ENCODE data around the gene ATP6V0A4. TPM values are rescaled to one million over a fixed set of nuclear protein-coding genes. Genes with fewer than 3 reads are reported as not detected.

The ATP6V0A4 gene
- total and polyA plus RNA-seq, 2 of the 13 experiments (the other 11 are each of a cell fraction or from before 2014, with no cell fraction given) = 0.24 to 0.25 TPM

GRCh38 chr7:138738551-138739335 lies 59.3 kb downstream of the ATP6V0A4 start (continued):
- 0 out of 2 replicates have a peak, but pooled peaks have one; percentile 15 for TF ChIP-seq ZNF24 (IDR thresholded peaks at IDR 0.05)
- TF ChIP-seq NR2F6 (IDR thresholded peaks at IDR 0.05) = no peak
- 0 out of 2 replicates have a peak, but pooled peaks have one; percentile 37 for TF ChIP-seq NR2F6 (CRISPR knock-in tag; IDR thresholded peaks at IDR 0.05)
- no peak for TF ChIP-seq HOXA5 (CRISPR knock-in tag; IDR thresholded peaks at IDR 0.05)
- no peak for TF ChIP-seq FOXP1 (IDR thresholded peaks at IDR 0.05)
- no peak for TF ChIP-seq FOXP1 (CRISPR knock-in tag; IDR thresholded peaks at IDR 0.05)
- peak; percentile 32; the same call in 1 of the 2 replicates for TF ChIP-seq TFDP1 (CRISPR knock-in tag; IDR thresholded peaks at IDR 0.05; ENCODE audit: borderline replicate concordance)
- TF ChIP-seq CBX5 (CRISPR knock-in tag; IDR thresholded peaks at IDR 0.05; ENCODE audit: borderline replicate concordance) = 0 out of 2 replicates have a peak, but pooled peaks have one; percentile 62
- TF ChIP-seq IKZF5 (CRISPR knock-in tag; IDR thresholded peaks at IDR 0.05) = 0 out of 2 replicates have a peak, but pooled peaks have one; percentile 35
- no peak for TF ChIP-seq TBP (CRISPR knock-in tag; IDR thresholded peaks at IDR 0.05)
- TF ChIP-seq STAG1 (CRISPR knock-in tag; IDR thresholded peaks at IDR 0.05) = peak; percentile 99
- TF ChIP-seq KDM2A (CRISPR knock-in tag; IDR thresholded peaks at IDR 0.05; ENCODE audit: borderline replicate concordance, low read depth) = peak; percentile 62; the same call in 1 of the 2 replicates
- TF ChIP-seq MLLT10 (CRISPR knock-in tag; IDR thresholded peaks at IDR 0.05) = no peak
- peak; percentile 26 for TF ChIP-seq TEAD3 (CRISPR knock-in tag; optimal IDR thresholded peaks at IDR 0.05; ENCODE audit: borderline replicate concordance)
- TF ChIP-seq STAT6 (CRISPR knock-in tag; IDR thresholded peaks at IDR 0.05; ENCODE audit: borderline replicate concordance) = 0 out of 2 replicates have a peak, but pooled peaks have one; percentile 47
- no peak for TF ChIP-seq E2F1 (CRISPR knock-in tag; IDR thresholded peaks at IDR 0.05)
- 0 out of 2 replicates have a peak, but pooled peaks have one; percentile 49 for TF ChIP-seq KLF9 (CRISPR knock-in tag; IDR thresholded peaks at IDR 0.05; ENCODE audit: low read depth)
- peak; percentile 63 for TF ChIP-seq ARID5B (CRISPR knock-in tag; IDR thresholded peaks at IDR 0.05)
- TF ChIP-seq ZNF792 (CRISPR knock-in tag; IDR thresholded peaks at IDR 0.05) = 0 out of 2 replicates have a peak, but pooled peaks have one; percentile 24
- no peak for TF ChIP-seq NONO (IDR thresholded peaks at IDR 0.05)
- TF ChIP-seq NONO (CRISPR knock-in tag; conservative IDR thresholded peaks at IDR 0.05) = peak; percentile 36; the same call in 1 of the 2 replicates

Measured in HepG2 (cell line).